GM18868 (cell line): Measurements from ENCODE around the gene NPTX2.
"Not testable (repeated sequence)": the region's sequence is repeated elsewhere in the genome, so short reads cannot be mapped to it uniquely, and the experiment has no call there.

Experiments
- ATAC-seq: cut with Tn5 transposase; IDR thresholded peaks from one replicate; pipeline ENCODE4 v1.9.1; 2021; ENCODE audit warnings: mild to moderate bottlenecking, moderate library complexity; ENCODE audit not compliant: unreplicated experiment

NPTX2 gene, protein sequence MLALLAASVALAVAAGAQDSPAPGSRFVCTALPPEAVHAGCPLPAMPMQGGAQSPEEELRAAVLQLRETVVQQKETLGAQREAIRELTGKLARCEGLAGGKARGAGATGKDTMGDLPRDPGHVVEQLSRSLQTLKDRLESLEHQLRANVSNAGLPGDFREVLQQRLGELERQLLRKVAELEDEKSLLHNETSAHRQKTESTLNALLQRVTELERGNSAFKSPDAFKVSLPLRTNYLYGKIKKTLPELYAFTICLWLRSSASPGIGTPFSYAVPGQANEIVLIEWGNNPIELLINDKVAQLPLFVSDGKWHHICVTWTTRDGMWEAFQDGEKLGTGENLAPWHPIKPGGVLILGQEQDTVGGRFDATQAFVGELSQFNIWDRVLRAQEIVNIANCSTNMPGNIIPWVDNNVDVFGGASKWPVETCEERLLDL

DNA sequence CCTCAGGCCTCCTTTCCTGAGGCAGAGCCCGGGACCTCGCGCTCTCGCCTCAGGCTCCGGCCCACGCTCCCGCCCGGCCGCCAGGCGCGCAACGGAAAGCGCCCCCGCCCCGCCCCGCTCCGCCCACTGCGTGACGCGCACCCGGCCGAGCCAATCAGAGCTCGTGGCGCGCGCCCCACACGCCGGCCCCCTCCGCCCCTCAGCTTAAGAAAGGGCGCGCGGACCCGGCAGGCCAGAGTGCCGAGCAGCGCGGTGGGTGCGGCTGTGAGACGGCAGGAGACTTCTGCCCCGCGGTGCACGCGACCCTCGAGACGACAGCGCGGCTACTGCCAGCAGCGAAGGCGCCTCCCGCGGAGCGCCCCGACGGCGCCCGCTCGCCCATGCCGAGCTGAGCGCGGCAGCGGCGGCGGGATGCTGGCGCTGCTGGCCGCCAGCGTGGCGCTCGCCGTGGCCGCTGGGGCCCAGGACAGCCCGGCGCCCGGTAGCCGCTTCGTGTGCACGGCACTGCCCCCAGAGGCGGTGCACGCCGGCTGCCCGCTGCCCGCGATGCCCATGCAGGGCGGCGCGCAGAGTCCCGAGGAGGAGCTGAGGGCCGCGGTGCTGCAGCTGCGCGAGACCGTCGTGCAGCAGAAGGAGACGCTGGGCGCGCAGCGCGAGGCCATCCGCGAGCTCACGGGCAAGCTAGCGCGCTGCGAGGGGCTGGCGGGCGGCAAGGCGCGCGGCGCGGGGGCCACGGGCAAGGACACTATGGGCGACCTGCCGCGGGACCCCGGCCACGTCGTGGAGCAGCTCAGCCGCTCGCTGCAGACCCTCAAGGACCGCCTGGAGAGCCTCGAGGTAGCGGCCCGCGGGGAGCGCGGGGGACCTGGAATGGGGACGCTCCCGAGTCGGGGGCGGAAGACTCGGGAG, at the start of gene NPTX2:
Gene NPTX2 (plus strand): TSS at position 235 of the 909 bp plus-strand sequence. CDS start 177 bp downstream, at position 412.
- ATAC-seq, result no peak

DNA sequence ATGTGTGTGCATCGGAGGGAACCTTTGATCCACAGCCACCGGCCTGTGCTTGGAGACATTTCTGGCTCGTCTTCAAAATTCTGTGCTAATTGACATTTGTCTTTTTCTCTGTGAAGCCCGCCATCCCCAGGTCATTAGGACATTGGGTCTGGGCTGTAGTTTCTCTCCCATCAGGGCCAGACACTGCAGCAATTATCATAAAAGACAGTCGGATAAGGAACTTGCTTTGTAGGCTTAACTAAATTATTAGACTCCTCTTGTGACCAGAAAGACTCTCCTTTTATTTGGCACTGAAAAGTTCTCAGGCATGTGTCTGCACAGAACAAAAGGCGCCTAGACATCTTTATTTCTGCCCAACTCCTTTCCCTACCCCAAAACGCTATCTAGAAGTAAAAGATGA, 49.1 kb upstream of the NPTX2 start:
- ATAC-seq, result no peak

DNA sequence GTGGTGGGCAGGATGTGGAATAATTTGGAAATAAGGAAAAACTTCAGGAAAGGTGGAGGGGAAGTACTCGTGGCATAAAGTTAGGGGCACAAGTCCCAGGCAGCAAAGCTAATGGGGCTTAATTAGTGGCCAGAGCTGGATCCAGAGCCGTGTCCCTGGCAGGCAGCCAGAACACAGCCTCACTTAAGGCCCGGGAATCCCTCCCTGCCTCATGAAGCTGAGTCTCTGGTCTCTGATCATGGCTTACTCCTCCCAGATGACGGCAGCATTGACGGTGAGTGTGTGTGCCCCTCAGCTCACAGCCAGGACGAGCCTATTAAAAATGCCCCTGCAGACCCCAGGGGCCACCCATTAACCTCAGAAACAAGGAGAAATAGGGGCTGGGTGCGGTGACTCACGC, 48.2 kb upstream of the NPTX2 start:
- ATAC-seq, result no peak

DNA sequence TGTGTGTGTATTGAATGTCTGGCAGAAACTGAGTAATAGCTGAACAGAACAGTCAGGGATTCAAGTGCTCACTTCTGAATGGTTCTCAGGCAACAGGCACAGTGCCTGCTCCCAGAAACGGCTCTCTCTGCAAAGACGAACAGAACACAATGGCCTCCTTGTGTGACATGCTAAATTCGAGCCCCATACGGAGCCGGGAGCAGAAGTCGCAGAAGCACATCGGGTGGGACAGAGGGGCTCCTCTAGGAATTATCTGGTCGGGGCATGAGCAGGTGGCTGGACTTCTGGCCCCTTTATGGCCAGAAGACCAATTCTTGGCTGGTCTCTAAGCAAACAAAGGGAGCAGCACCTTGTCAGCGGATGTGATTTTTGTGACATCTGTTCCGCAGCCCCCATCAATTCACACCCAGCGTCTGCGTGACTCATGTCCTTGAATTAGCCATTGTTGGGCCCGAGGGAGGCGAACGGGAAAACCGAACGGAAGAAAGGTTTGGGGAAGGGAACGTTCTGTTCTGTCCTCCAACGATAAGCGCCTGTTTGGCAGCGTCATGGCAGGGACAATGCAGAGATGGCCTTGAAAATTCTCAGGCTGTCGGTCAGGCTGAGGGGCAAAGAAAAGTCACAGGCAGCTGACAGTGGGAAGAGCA, 47.3 kb upstream of the NPTX2 start:
- ATAC-seq, result no peak

DNA sequence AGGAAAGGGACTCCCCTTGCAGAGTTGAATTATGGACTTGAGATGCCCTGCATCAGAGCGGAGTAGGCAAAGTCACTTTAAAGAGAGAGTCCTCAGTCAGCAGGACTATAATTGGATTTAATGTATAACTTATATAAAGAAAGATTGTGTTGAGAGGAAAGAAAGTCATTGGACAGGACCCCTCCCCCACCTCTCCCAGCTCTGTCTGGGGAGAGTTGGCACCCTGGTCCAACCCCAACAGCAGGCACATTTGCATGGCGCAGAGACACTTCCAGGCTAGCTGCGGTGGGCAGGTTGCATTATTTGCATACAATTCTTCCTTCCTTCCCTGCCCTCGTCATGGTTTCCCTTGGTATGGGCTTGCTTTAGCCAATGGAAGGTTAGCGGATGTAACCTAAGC, 46.1 kb upstream of the NPTX2 start:
- no peak for ATAC-seq

DNA sequence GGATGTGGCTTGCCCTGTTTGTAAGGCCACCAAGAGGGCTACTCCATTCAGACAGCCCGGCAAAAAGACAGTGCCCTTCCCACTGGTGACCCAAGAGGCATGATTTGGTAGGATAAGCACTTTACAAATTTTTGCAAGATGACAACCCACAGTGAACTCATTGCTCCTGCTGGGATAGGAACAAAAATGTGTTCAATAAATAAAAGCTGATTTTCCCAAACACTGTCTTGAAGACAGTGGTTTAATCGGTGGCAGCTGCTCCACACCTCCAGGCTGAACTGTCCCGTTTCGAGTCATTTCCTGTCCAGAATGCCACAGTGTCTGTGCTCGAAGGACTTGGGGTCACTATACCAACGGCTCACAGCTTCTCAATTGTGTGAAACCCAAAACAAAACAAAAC, 45.1 kb upstream of the NPTX2 start:
- no peak for ATAC-seq

DNA sequence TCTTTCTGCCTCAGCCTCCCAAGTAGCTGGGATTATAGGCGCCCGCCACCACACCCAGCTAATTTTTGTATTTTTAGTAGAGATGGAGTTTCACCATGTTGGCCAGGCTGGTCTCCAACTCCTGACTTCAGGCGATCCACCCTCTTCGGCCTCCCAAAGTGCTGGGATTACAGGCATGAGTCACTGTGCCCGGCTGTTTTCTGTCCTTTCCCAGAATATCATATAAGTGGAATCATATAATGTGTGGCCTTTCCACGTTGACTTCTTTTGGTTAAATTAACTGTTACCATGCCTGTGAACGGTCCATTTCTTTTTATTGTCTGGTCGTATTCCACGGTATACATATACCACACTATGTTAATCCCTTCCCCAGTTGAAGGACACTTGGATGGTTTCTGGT, 44.4 kb upstream of the NPTX2 start:
- not testable (repeated sequence) for ATAC-seq

DNA sequence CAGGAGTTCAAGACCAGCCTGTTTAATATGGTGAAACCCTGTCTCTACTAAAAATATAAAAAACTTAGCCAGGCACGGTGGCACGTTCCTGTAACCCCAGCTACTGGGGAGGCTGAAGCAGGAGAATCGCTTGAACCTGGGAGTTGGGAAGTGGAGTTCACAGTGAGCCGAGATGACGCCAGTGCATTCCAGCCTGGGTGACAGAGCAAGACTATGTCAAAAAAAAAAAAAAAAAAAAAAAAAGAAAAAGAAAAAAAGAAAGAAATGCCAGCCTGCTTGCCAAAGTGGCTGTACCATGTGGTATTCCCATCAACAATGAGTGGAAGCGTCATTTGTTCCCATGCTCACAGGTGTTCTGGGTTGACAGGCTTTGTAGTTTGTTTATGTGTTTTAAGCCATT, 43.3 kb upstream of the NPTX2 start:
- ATAC-seq, result no peak

DNA sequence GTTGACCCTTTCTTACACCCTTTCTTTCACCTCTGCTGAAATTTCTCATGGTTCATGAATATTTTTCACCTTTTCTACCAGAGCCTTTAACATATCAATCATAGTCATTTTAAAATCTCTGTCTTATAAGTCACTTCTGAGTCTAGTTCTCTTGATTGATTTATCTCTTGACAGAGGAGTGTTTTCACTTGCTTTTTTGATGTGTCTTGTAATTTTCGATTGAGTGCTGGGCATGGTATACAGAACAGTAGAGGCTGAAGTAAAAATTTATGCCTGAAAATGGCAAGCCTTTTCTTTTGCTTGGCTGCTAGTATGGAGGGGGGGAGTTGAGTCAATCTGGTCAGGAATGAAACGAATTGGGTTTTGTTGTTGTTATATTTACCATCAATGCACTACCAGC, 41.2 kb upstream of the NPTX2 start:
- ATAC-seq, result no peak

DNA sequence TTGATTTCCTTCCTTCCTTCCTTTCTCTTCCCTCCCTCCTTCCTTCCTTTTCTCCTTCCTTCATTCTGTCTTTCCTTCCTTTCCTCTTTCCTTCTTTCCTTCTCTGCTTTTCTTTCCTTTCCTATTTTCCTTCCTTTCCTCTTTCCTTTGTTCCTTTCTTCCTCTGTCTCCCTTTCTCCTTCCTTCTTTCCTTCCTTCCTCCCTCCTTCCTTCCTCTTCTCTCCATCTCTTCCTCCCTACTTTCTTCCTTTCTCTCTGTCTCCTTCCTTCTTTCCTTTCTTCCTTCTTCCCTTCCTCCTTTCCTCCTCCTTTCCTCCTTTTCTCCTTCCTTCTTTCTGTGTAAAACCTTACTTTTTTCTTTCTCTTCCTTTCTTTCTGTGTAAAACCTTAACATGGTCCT, 32.3 kb upstream of the NPTX2 start:
- ATAC-seq, result no peak

DNA sequence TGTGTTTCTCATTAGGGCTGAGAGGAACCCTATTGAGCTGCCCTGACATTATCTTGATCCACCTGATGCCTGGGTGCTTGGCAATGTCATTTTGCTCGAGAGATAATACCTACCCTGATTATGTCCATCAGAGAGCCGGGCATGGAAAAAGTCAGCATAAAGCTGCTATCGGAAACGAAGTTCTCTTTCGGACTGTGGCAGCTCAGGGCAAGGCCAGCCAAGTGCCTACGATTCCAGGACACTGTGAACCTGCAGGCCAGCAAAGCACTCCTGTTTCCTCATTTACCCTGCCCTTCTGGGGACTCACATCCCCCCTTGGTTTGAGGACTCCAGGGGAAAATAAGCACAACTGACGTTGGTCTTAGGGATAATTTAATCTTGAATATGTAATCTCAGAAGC, 25.2 kb upstream of the NPTX2 start:
- no peak for ATAC-seq

DNA sequence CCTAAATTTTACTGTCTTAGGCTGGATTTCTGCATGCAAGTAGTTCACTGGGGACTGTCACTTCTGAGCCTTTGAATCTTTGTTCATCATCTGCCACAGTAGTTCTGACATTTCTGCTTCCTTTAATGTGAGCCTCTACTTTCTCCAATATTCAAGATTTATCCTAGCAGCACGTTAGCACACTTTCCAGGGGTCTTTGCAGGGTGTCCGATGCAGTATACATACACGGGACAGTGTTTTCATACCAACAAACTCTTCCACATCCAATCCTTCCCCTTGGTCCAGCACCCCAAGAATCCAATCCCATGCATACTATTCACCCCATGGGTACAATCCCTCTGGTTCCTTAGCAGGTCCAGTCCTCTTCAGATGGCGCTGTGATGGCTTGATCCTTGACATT, 22.7 kb upstream of the NPTX2 start:
- no peak for ATAC-seq

DNA sequence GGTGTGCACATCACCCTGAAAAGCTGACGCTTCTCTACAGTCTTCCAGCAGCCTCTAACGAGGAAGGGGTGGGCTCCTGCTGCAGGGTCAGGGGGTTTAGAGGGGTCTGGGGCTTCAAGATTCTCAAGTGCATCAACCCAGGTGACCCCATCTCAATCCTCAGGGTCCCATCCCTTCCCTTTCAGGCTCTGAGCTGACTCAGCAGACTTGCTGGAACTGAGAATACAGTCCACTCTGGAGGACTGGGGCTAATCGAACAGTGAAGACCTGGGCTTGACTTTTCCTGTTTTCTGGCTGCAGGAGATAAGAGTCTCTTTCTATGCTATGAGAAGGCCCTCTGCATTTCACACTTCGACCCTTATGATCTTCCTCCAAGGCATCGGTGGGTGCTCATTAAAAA, 22.3 kb upstream of the NPTX2 start:
- no peak for ATAC-seq

DNA sequence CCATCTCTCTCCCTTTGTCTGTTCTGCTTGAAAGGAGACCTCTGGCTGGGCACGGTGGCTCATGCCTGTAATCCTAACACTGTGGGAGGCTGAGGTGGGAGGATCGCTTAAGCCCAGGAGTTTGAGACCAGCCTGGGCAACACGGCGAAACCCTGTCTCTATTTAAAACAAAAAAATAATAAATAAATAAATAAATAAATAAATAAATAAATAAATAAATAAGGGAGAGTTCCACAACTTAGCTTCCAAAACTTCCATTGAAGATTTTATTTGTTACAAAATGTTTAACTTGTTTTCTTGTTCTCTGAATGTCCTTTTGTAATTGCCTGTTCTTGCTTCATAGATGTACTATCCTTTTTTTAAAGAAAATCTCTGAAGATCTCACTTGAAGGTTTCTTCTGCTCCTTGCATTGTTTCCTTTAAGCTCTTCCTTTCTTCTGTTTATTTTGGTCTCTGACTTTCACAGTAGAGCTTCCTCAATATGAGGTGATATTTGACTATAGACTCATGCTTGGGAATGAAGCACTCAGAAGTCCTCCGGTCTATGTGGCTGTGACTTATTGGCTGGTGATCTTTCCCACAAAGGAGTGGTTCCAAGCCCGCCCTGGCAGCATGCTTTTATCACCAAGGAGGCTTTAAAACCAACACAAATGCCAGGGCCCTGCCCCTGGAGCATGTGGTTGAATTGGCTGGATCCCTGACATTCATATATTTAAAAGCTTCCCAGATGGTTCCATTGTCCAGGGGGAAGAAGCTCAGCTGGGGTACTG, 18.1 kb upstream of the NPTX2 start:
- ATAC-seq, result no peak

DNA sequence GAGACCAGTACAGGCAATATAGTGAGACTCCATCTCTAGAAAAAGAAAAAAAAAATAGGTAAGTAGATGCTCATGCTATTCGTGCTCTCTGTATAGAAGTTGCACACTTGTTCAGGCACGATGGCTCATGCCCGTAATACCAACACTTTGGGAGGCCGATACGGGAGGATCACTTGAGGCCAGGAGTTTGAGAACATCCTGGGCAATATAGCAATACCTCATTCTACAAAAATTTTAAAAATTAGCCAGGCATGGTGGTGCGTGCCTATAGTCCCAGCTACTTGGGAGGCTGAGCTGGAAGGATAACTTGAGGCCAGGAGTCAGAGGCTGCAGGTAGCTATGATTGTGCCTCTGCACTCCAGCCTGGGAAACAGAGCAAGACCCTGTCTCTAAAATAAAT, 17.2 kb upstream of the NPTX2 start:
- ATAC-seq, result no peak

DNA sequence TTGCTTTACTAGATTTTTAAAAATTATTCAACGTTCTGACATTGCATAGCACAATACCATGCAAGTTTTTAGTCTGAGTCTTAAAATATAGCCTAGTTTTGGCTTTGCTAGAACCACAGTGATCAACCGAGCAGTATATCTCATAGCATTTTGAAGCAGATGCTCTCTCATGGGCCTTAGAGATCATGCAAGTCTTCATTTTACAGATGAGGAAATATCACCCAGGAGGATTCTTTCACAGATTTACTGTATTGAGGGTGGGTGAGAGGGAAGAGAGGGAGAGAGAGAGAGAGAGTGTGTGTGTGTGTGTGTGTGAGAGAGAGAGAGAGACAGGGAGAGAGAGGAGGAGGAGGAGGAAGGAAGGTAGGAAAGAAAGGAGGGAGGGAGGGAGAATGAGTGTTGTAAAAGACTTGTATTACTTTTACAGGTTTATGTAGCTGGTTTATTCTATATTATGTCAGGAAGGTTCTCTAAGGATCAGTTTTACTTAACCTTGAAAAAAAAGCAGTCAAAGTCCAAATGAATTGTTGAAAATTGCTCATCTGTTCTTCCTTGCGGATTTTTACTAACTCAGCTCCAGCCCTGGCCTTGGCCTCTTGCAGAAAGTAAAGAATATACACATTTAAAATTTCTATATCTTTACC, 14.2 kb upstream of the NPTX2 start:
- ATAC-seq, result no peak

DNA sequence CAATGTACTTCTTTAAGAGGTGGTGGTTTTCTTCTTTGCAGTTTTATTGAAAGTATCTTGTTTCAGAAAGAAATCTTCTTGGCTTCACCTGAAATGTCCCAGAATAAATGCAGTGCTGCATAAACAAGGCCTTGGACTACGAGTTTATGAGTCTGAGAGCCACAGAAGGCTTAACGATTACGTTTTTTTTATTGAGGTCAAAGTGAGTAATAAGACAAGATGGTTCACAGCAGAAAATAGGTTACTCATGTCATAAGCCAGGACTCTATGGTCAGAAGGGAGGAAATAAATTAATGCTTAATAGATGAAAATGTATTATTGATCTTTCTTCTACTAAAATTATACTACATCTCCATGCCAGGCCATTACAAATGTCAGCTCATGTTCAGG, 13.7 kb upstream of the NPTX2 start:
- no peak for ATAC-seq

DNA sequence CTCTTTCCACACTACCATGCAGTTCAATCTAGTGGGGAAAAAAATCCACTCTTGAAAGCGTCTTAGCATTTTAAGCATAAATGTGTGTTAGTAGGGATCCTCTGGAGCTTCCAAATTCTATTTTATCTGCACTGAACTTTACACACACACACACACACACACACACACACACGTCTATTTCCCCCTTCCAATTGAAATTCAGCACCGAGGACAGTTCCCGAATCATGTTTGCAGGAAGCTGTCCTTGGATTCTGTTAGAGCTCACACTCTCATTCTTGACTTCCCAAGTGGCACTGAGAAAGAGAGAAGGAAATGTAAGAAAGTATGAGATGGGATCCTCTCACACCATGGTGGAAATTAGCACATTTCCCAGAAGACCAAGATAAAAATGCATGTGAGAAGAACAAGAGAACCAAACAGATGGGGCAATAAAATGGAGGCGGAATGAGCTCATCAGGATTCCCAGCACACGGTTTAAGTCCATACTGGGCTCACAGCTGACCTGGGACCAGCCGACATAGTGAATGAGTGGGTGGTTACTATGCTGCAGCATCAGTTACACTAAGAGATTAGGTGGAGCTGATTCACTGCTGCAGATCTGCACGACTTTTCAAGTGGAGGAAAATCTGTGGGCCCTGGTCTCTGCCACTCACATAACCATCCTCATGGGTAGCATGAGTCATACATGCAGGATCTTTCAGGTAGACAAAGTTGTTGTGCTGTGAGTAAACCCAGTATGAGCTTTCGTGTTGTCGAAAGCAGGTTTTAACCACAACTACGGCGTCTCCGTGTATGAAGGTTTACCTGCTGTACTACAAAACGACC, 3.3 kb upstream of the NPTX2 start:
- no peak for ATAC-seq

DNA sequence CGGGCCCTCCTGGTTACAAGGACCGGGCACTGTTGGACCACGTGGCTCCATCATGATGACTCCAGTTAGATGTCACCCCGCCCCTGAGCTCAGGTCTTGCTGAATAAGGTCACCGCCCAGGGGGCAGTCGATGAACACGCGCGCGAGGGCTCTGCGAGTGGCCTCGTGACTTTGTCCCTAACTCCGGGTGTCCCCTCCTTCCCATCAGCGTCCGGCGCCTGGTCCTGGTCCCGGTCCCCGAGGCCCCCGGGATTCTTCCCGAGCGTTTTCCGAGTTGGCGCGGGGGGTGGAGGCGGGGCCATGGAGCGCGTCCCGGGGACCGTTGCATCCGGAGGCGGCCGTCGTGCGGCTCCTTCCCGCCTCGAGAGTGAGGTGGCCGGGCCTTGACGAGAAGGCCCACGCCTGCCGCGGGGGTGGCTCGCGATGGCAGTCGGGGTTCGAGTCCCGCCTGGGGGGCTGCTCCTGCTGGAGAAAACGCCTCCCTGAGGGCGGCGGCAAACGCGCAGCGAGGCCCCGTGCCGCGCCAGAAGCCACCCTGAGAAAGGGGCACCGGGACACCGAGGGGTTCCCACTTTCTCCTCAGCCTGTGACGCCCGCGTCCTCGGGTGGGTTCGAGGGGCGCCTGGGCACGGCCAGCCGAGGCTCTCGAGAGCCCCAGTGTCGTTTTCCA, 569 bp upstream of the NPTX2 start:
- ATAC-seq, result no peak
